ENCODE measurements around the gene TRPV6.

DNA sequence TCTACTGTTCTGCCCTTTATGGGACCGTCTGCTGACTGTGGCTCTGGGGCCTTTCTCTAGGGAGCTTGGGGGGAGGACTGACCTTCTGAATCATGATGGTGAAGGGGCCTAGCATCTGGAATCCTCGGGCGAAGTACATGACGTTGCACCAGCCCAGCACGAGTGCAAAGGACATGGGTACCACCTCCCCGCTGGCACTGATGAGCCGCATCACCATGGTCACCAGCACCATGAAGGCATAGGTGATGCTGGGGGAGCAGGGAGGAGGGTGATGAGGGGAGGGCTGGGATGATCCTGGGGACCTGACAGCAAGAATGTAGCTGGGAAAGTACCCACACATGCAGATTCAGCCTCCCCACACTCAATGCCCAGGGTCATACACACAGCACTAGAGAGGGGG is 11.1 kb downstream of the TRPV6 start:
- no peak for TF ChIP-seq POLR2A (IDR thresholded peaks at IDR 0.05)
- TF ChIP-seq, protein P1, sequence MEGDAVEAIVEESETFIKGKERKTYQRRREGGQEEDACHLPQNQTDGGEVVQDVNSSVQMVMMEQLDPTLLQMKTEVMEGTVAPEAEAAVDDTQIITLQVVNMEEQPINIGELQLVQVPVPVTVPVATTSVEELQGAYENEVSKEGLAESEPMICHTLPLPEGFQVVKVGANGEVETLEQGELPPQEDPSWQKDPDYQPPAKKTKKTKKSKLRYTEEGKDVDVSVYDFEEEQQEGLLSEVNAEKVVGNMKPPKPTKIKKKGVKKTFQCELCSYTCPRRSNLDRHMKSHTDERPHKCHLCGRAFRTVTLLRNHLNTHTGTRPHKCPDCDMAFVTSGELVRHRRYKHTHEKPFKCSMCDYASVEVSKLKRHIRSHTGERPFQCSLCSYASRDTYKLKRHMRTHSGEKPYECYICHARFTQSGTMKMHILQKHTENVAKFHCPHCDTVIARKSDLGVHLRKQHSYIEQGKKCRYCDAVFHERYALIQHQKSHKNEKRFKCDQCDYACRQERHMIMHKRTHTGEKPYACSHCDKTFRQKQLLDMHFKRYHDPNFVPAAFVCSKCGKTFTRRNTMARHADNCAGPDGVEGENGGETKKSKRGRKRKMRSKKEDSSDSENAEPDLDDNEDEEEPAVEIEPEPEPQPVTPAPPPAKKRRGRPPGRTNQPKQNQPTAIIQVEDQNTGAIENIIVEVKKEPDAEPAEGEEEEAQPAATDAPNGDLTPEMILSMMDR (IDR thresholded peaks at IDR 0.05), result no peak
